AG04449 (cell line): ENCODE measurements around the gene CTNNA1.
"Not testable (repeated sequence)": the region's sequence is repeated elsewhere in the genome, so short reads cannot be mapped to it uniquely, and the experiment has no call there.

Experiments used
- CTCF ChIA-PET: fragments of 350-600 bp; formaldehyde crosslinking; extraction: SDS; loops from one replicate; lab custom pipeline; 2021; ENCODE audit warnings: antibody characterized with exemption; lab: Yijun Ruan, JAX
- POLR2A ChIA-PET: fragments of 400-600, 350-600 bp; formaldehyde crosslinking; extraction: SDS; loops from one replicate; lab custom pipeline; 2020; ENCODE audit warnings: antibody characterized with exemption, inconsistent platforms; lab: Yijun Ruan, JAX
- DNase-seq: peaks from one replicate; pipeline ENCODE4 v3.0.0-alpha.2; 2010; ENCODE audit warnings: low read depth, low spot score
- H3K4me3 ChIP-seq: 2 replicates; pipeline ENCODE4 v1.5.1; 2011; ENCODE audit warnings: low read depth, mild to moderate bottlenecking, control low read depth, low read length
- CTCF ChIP-seq: IDR thresholded peaks from one replicate; pipeline ENCODE4 v1.5.1; 2011; ENCODE audit warnings: mild to moderate bottlenecking, moderate library complexity, low read length, control low read depth, inconsistent platforms; ENCODE audit not compliant: insufficient read depth; ENCODE audit errors: missing control alignments

CTNNA1 gene

GRCh38 chr5:138762110-138762509 is 8.9 kb downstream of the CTNNA1 start:
- no peak overlapping the region for H3K4me3 ChIP-seq
- DNase-seq, result no peak
- no peak for TF ChIP-seq CTCF
- ChIA-PET POLR2A (interaction anchor here (1.5 kb wide), 1 partner anchor 9 kb away, joined by 5 read pairs; the partner anchor contains the start of gene CTNNA1), CTCF (interaction anchor here (4.2 kb wide), 1 partner anchor 27 kb away, joined by 18 read pairs; no protein-coding TSS in a partner anchor)

- POLR2A ChIA-PET, result interaction anchor here (1.5 kb wide), 1 partner anchor 10 kb away, joined by 5 read pairs; the partner anchor contains the start of gene CTNNA1
- no peak overlapping the region for H3K4me3 ChIP-seq
- no peak for DNase-seq
- CTCF ChIA-PET, result interaction anchor here (4.2 kb wide), 1 partner anchor 26 kb away, joined by 18 read pairs; no protein-coding TSS in a partner anchor
- TF ChIP-seq CTCF, result no peak
Measured at GRCh38 chr5:138763037-138763778, 10.0 kb downstream of the CTNNA1 start.

GRCh38 chr5:138770291-138770690 is 17.1 kb downstream of the CTNNA1 start:
- no peak for DNase-seq
- ChIA-PET CTCF (interaction anchor here (0.6 kb wide), 1 partner anchor 204 kb away, joined by 4 read pairs; no protein-coding TSS in a partner anchor), POLR2A (no interaction called here)
- no peak for TF ChIP-seq CTCF
- H3K4me3 ChIP-seq, result no peak overlapping the region

- H3K4me3 ChIP-seq, result no peak overlapping the region
- ChIA-PET CTCF (interaction anchor here (0.6 to 1.2 kb wide), 2 partner anchors 19 to 205 kb away, joined by 4 read pairs; no protein-coding TSS in a partner anchor), POLR2A (no interaction called here)
- no peak for DNase-seq
- no peak for TF ChIP-seq CTCF
Measured at GRCh38 chr5:138770977-138771376, 17.8 kb downstream of the CTNNA1 start.

GRCh38 chr5:138772986-138773594 is 19.9 kb downstream of the CTNNA1 start:
- POLR2A ChIA-PET, result no interaction called here
- H3K4me3 ChIP-seq, result no peak overlapping the region
- no peak for DNase-seq
- CTCF ChIA-PET, result interaction anchor here (0.8 to 3.9 kb wide), 5 partner anchors 11 to 189 kb away, joined by 3 to 25 read pairs (median 5); no protein-coding TSS in a partner anchor
- no peak for TF ChIP-seq CTCF

GRCh38 chr5:138773624-138774023 is 20.4 kb downstream of the CTNNA1 start:
- H3K4me3 ChIP-seq, POLR2A ChIA-PET, DNase-seq: not testable (repeated sequence)
- CTCF ChIA-PET, result interaction anchor here (1.2 to 3.9 kb wide), 3 partner anchors 16 to 133 kb away, joined by 3 to 25 read pairs (median 5); no protein-coding TSS in a partner anchor
